SK-N-SH (cell line): ENCODE measurements around the gene OR5H2. TPM values are rescaled to one million over a fixed set of nuclear protein-coding genes. Genes with fewer than 3 reads are reported as not detected.

Source experiments
- CTCF ChIA-PET: fragments of 300-600, 350-600 bp; formaldehyde crosslinking; extraction: SDS; loops from one replicate; lab custom pipeline; 2021; lab: Yijun Ruan, JAX
- POLR2A ChIA-PET: fragments of 350-600 bp; sonication (Branson Sonifier 250); formaldehyde crosslinking; extraction: SDS; loops from one replicate; lab custom pipeline; 2020; ENCODE audit warnings: antibody characterized with exemption, inconsistent platforms; lab: Yijun Ruan, JAX
- DNase-seq: peaks from one replicate; pipeline ENCODE4 v3.0.0; 2012
- H2AFZ ChIP-seq: fragments of 200-600 bp; sonication (generic); 2 replicates; pipeline ENCODE4 v1.8.1; 2016; ENCODE audit warnings: antibody characterized with exemption, mild to moderate bottlenecking, low read depth
- H3F3A ChIP-seq: fragments of 200-600 bp; sonication (generic); replicated peaks from 2 replicates; pipeline ENCODE3; 2016; ENCODE audit warnings: antibody characterized with exemption, mild to moderate bottlenecking; ENCODE audit not compliant: insufficient read depth
- H3K27ac ChIP-seq, 2 experiments: fragments of 200-500 bp in 1 of 2; fragments of 200-600 bp in 1 of 2; sonication (Bioruptor generic) in 1 of 2; sonication (generic), shearing (Covaris generic) in 1 of 2; 2 replicates each; pipeline versions ENCODE4 v1.5.1 to v1.6.1; 2014 to 2016; ENCODE audit warnings: low read depth in 2 of 2, inconsistent platforms in 1 of 2, low read length in 1 of 2, mild to moderate bottlenecking in 1 of 2, mixed read lengths in 1 of 2
- H3K27me3 ChIP-seq: fragments of 200-600 bp; sonication (generic), shearing (Covaris generic); 2 replicates; pipeline ENCODE4 v1.6.1; 2016; ENCODE audit warnings: mixed run types; ENCODE audit not compliant: insufficient read depth
- H3K36me3 ChIP-seq, 2 experiments: fragments of 200-500 bp in 1 of 2; fragments of 200-600 bp in 1 of 2; sonication (Bioruptor generic) in 1 of 2; sonication (generic) in 1 of 2; replicated peaks in 1 of 2; 2 replicates each; pipeline versions ENCODE3 to v1.5.1; 2014 to 2016; ENCODE audit warnings: low read length in 1 of 2, mild to moderate bottlenecking in 1 of 2; ENCODE audit not compliant: insufficient read depth in 2 of 2, control insufficient read depth in 1 of 2
- H3K4me1 ChIP-seq, 2 experiments: fragments of 200-500 bp in 1 of 2; fragments of 200-600 bp in 1 of 2; sonication (Bioruptor generic) in 1 of 2; sonication (generic), shearing (Covaris generic) in 1 of 2; 2 replicates each; pipeline versions ENCODE4 v1.5.1 to v1.6.1; 2014 to 2016; ENCODE audit warnings: low read depth in 1 of 2, low read length in 1 of 2, mixed run types in 1 of 2; ENCODE audit not compliant: insufficient read depth in 2 of 2, control insufficient read depth in 1 of 2
- H3K4me2 ChIP-seq: fragments of 200-600 bp; sonication (generic), shearing (Covaris generic); 2 replicates; pipeline ENCODE4 v1.6.1; 2017; ENCODE audit warnings: mixed run types
- H3K4me3 ChIP-seq, 2 experiments: fragments of 200-500 bp in 1 of 2; fragments of 200-600 bp in 1 of 2; sonication (Bioruptor generic) in 1 of 2; sonication (generic), shearing (Covaris generic) in 1 of 2; 2 replicates each; pipeline versions ENCODE4 v1.5.1 to v1.8.1; 2014 to 2016; ENCODE audit warnings: low read depth in 2 of 2, inconsistent platforms in 1 of 2, low read length in 1 of 2, mild to moderate bottlenecking in 1 of 2, mixed read lengths in 1 of 2, moderate library complexity in 1 of 2
- H3K79me2 ChIP-seq: fragments of 200-600 bp; sonication (generic); 2 replicates; pipeline ENCODE4 v1.8.1; 2017; ENCODE audit warnings: mild to moderate bottlenecking; ENCODE audit not compliant: insufficient read depth
- H3K9ac ChIP-seq: fragments of 200-600 bp; sonication (generic); 2 replicates; pipeline ENCODE4 v1.6.1; 2017; ENCODE audit warnings: mixed run types
- H3K9me2 ChIP-seq: fragments of 200-600 bp; sonication (generic); 2 replicates; pipeline ENCODE4 v1.6.1; 2017; ENCODE audit warnings: mixed run types
- H3K9me3 ChIP-seq: fragments of 200-600 bp; sonication (generic); 2 replicates; pipeline ENCODE4 v1.6.1; 2017; ENCODE audit warnings: mixed run types, mild to moderate bottlenecking, moderate library complexity
- H4K20me1 ChIP-seq: fragments of 200-600 bp; sonication (generic); 2 replicates; pipeline ENCODE4 v1.6.1; 2017; ENCODE audit warnings: mild to moderate bottlenecking, mixed run types; ENCODE audit not compliant: insufficient read depth
- ELF1 ChIP-seq: IDR thresholded peaks from 2 replicates; pipeline ENCODE4 v1.4.0; 2012
- EZH2phosphoT487 ChIP-seq: fragments of 200-600 bp; sonication (generic); IDR thresholded peaks from 2 replicates; pipeline ENCODE4 v1.6.1; 2017; ENCODE audit warnings: low read depth, mixed run types, mild to moderate bottlenecking, antibody characterized with exemption, moderate library complexity, borderline replicate concordance
- GATA2 ChIP-seq: sonication (generic); formaldehyde crosslinking; IDR thresholded peaks from 2 replicates; pipeline ENCODE4 v1.5.0; 2020; ENCODE audit warnings: mild to moderate bottlenecking, missing genetic modification reagents
- JUND ChIP-seq: IDR thresholded peaks from 2 replicates; pipeline ENCODE4 v1.4.0; 2012
- POLR2AphosphoS5 ChIP-seq: IDR thresholded peaks from 2 replicates; pipeline ENCODE4 v1.6.1; 2012; ENCODE audit warnings: low read depth, low read length
- RAD21 ChIP-seq: IDR thresholded peaks from 2 replicates; pipeline ENCODE4 v1.6.1; 2012; ENCODE audit warnings: mild to moderate bottlenecking, low read length
- SMC3 ChIP-seq: IDR thresholded peaks from 2 replicates; pipeline ENCODE4 v1.6.1; 2012; ENCODE audit warnings: low read depth, low read length, improper control_type of control experiment
- TEAD4 ChIP-seq: IDR thresholded peaks from 2 replicates; pipeline ENCODE4 v1.4.0; 2012; ENCODE audit warnings: mild to moderate bottlenecking, borderline replicate concordance; ENCODE audit not compliant: insufficient read depth
- WGBS: methylation state at CpG from one replicate; pipeline ENCODE4 v1.1.6; 2017; ENCODE audit warnings: low lambda C conversion rate; 5-methylcytosine and 5-hydroxymethylcytosine counted together
- polyA plus RNA-seq, 3 experiments: library from polyadenylated mRNA; depleted of rRNA; stranded (reverse); fragments of >200 nt; gene quantifications; 2 replicates each; pipeline ENCODE4 v1.2.3, GENCODE V29; 2012
- TF ChIP-seq, protein P1 (sequence below): IDR thresholded peaks from 2 replicates; pipeline ENCODE4 v1.6.1; 2012; ENCODE audit warnings: mild to moderate bottlenecking, low read depth, low read length, moderate library complexity
- TF ChIP-seq, protein P2 (sequence below): IDR thresholded peaks from 2 replicates; pipeline ENCODE4; 2012

OR5H2 gene
- polyA plus RNA-seq, 1 of the 3 experiments (the other 2 are of a cell fraction), result not detected

DNA sequence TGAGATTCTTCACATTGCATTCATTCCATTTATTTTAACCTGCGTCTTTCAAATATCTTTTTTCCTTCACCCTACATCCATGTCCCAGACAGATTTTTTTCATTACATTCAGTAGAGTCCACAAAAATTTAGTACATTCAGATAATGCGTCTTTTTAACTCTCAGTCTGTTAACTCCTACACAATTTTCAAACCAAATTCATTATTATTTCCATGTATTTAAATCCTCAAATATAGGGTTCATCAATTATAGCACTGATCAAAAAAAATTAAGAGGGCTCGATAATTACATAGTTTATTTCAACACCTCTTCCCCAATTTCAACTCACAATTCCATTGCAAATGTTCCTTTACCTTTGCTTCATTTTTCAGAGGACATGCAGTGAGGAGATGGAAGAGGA is 18.4 kb upstream of the OR5H2 start, which contains the start of gene OR5H6:
Gene OR5H6 (plus strand): TSS at position 301 of the 400 bp plus-strand sequence. CDS start 89 bp downstream, at position 390.
- DNase-seq, result no peak
- no peak within 1 kb of the TSS for H3K4me3 ChIP-seq
- H3K4me1 ChIP-seq, result no peaks in the 10 kb centered on the region
- H3K4me2 ChIP-seq, result no peak within 1 kb of the TSS
- no peak within 1 kb of the TSS for H3K9ac ChIP-seq
- H3K36me3 ChIP-seq, result no peaks in the 10 kb centered on the region
- no peaks in the 10 kb centered on the region for H3K9me3 ChIP-seq
- no peaks in the 10 kb centered on the region for H3K79me2 ChIP-seq
- ChIA-PET POLR2A (no interaction called here), CTCF (no interaction called here)
- TF ChIP-seq, protein P1, sequence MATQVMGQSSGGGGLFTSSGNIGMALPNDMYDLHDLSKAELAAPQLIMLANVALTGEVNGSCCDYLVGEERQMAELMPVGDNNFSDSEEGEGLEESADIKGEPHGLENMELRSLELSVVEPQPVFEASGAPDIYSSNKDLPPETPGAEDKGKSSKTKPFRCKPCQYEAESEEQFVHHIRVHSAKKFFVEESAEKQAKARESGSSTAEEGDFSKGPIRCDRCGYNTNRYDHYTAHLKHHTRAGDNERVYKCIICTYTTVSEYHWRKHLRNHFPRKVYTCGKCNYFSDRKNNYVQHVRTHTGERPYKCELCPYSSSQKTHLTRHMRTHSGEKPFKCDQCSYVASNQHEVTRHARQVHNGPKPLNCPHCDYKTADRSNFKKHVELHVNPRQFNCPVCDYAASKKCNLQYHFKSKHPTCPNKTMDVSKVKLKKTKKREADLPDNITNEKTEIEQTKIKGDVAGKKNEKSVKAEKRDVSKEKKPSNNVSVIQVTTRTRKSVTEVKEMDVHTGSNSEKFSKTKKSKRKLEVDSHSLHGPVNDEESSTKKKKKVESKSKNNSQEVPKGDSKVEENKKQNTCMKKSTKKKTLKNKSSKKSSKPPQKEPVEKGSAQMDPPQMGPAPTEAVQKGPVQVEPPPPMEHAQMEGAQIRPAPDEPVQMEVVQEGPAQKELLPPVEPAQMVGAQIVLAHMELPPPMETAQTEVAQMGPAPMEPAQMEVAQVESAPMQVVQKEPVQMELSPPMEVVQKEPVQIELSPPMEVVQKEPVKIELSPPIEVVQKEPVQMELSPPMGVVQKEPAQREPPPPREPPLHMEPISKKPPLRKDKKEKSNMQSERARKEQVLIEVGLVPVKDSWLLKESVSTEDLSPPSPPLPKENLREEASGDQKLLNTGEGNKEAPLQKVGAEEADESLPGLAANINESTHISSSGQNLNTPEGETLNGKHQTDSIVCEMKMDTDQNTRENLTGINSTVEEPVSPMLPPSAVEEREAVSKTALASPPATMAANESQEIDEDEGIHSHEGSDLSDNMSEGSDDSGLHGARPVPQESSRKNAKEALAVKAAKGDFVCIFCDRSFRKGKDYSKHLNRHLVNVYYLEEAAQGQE, result no peak
- TF ChIP-seq EZH2phosphoT487, result no peak
- no peak for TF ChIP-seq POLR2AphosphoS5
- no peak for TF ChIP-seq TEAD4
- TF ChIP-seq, protein P2, sequence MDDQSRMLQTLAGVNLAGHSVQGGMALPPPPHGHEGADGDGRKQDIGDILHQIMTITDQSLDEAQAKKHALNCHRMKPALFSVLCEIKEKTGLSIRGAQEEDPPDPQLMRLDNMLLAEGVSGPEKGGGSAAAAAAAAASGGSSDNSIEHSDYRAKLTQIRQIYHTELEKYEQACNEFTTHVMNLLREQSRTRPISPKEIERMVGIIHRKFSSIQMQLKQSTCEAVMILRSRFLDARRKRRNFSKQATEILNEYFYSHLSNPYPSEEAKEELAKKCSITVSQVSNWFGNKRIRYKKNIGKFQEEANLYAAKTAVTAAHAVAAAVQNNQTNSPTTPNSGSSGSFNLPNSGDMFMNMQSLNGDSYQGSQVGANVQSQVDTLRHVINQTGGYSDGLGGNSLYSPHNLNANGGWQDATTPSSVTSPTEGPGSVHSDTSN, result no peak
- no peaks in the 10 kb centered on the region for H3K27me3 ChIP-seq
- H3K9me2 ChIP-seq, result no peaks in the 10 kb centered on the region
- no peaks in the 10 kb centered on the region for H3F3A ChIP-seq
- H3K27ac ChIP-seq, result no peak within 1 kb of the TSS
- 1% methylated on average over 3 of the region's 3 CpGs for WGBS
- H4K20me1 ChIP-seq, result no peaks in the 10 kb centered on the region
- no peak within 1 kb of the TSS for H2AFZ ChIP-seq

- Histone ChIP-seq H3K36me3 (no peaks in the 10 kb centered on the region), H3F3A (no peaks in the 10 kb centered on the region), H3K27ac (no peak overlapping the region), H4K20me1 (no peaks in the 10 kb centered on the region), H3K4me3 (no peak overlapping the region), H2AFZ (no peak overlapping the region), H3K9me2 (no peaks in the 10 kb centered on the region), H3K27me3 (no peaks in the 10 kb centered on the region), H3K4me1 (no peaks in the 10 kb centered on the region), H3K79me2 (no peaks in the 10 kb centered on the region), H3K4me2 (no peak overlapping the region), H3K9me3 (no peaks in the 10 kb centered on the region), H3K9ac (no peak overlapping the region)
- POLR2A ChIA-PET, result no interaction called here
- no peak for DNase-seq
- TF ChIP-seq GATA2 (CRISPR knock-in tag) (no peak), SMC3 (no peak), EZH2phosphoT487 (no peak), RAD21 (no peak), ELF1 (no peak), JUND (no peak)
- 4% methylated on average over 3 of the region's 3 CpGs for WGBS
- CTCF ChIA-PET, result interaction anchor here (1.2 kb wide), 1 partner anchor 14 kb away, joined by 3 read pairs; no protein-coding TSS in a partner anchor
Observed at GRCh38 chr3:98269846-98270245, 12.5 kb upstream of the OR5H2 start.
